Measurements from ENCODE around the gene XYLB. TPM values are rescaled to one million over a fixed set of nuclear protein-coding genes. Genes with fewer than 3 reads are reported as not detected.
A peak's percentile ranks its signal among the peaks of the same experiment; 100 is the strongest.

XYLB gene
- total RNA-seq, 2 experiments from 2014 or later = 4.4 to 4.7 TPM

DNA sequence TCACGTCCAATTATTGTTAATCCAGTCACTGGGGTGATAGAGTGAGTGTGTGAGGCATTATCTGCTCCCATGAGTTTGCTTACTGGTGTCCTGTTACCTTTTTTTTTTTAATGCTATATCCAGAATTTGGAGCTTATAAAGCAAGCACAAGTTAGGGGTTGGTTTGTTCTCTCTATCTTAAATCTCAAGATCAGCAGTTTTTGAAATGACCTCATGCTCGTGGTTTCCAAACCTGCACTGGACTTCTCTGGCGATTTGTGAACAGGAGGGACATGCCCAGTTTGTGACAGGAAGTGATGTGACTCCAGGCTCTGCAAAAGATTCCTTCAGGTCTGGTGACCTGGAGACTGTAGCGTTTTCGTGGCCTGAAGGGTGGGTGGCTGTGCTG, 25.6 kb downstream of the XYLB start:
- peaks cover 30% of the 10 kb centered on the region for H3K36me3 Mint-ChIP-seq (ENCODE audit: low read depth)
- H3K27me3 Mint-ChIP-seq = no peaks in the 10 kb centered on the region
- POLR2A ChIA-PET = no interaction called here
- no peak for ATAC-seq
- H3K4me3 Mint-ChIP-seq = no peak overlapping the region
- CTCF ChIA-PET = no interaction called here
- TF ChIP-seq CTCF (IDR thresholded peaks at IDR 0.05) = no peak
- intact Hi-C loops (cut with micrococcal nuclease) = no loop called here
- H3K27ac Mint-ChIP-seq = no peak overlapping the region
- no peak for DNase-seq
- no peaks in the 10 kb centered on the region for H3K9me3 Mint-ChIP-seq
- peaks cover 20% of the 10 kb centered on the region for H3K4me1 Mint-ChIP-seq (ENCODE audit: low read depth)

- Mint-ChIP-seq H3K36me3 (ENCODE audit: low read depth) (peaks cover 37% of the 10 kb centered on the region), H3K27me3 (no peaks in the 10 kb centered on the region), H3K27ac (peak overlapping the region; percentile 8), H3K4me3 (no peak overlapping the region), H3K9me3 (no peaks in the 10 kb centered on the region), H3K4me1 (ENCODE audit: low read depth) (peaks cover 20% of the 10 kb centered on the region)
- POLR2A ChIA-PET = interaction anchor here (0.9 kb wide), 1 partner anchor 12 kb away, joined by 3 read pairs; no protein-coding TSS in a partner anchor
- peak; percentile 49 for DNase-seq
- CTCF ChIA-PET = no interaction called here
- no peak for TF ChIP-seq CTCF (IDR thresholded peaks at IDR 0.05)
- peak; percentile 73 for ATAC-seq
- intact Hi-C loops (cut with micrococcal nuclease) = no loop called here
Measured at GRCh38 chr3:38374221-38374620, 27.6 kb downstream of the XYLB start.

DNA sequence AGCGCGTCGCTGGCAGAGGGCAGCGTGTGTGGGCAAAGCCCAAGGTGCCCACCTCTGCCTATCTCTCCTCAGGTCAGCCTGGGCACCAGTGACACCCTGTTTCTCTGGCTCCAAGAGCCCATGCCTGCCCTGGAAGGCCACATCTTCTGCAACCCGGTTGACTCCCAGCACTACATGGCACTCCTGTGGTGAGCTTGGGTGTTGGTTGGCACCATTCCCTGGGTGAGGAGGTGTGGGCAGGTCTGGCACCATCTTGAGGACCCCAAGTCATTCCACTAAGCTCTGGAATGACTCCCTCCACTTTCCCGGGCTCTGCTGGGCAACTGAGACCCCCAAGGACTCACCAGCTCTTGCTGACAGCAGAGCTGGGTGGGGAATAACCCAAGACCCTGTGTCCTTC, 28.5 kb downstream of the XYLB start:
- Mint-ChIP-seq H3K36me3 (ENCODE audit: low read depth) (peaks cover 45% of the 10 kb centered on the region), H3K4me3 (no peak overlapping the region), H3K9me3 (no peaks in the 10 kb centered on the region), H3K27ac (no peak overlapping the region), H3K27me3 (no peaks in the 10 kb centered on the region), H3K4me1 (ENCODE audit: low read depth) (peaks cover 20% of the 10 kb centered on the region)
- CTCF ChIA-PET = no interaction called here
- ATAC-seq (no peak), DNase-seq (no peak)
- intact Hi-C loops (cut with micrococcal nuclease) = no loop called here
- no peak for TF ChIP-seq CTCF (IDR thresholded peaks at IDR 0.05)
- POLR2A ChIA-PET = interaction anchor here (0.9 kb wide), 1 partner anchor 9 kb away, joined by 3 read pairs; no protein-coding TSS in a partner anchor

DNA sequence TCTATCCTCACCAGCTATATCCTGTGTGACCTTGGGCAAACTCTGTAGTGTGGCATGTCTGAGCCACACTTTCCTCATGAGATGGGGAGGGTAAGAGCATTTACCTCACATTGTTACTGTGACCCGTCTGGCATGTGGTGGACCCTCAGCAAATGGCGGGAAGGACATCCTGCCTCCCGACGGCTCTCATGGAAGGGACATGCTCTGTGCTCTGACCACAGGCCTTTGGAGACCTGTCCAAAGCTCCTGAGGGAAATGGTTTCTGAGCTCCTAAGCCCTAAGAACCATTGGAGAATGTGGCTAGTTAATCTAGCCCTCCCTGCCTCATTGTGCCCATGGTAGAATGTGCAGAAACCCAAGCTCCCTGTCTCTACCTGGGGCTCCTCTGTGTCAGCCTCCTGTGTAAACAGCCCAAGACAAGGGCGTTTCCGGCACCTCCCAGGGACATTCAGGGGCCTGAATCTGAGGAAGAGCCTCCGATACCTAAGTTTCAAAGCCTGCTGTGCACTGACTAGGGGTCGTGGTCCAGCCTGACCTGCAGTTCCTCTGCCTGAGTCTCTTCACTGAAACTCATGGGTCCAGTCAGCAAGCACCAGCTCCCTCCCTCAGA, 29.0 kb downstream of the XYLB start:
- intact Hi-C loops (cut with micrococcal nuclease) = no loop called here

More for the DNA sequence above, 29.0 kb downstream of the XYLB start:
- CTCF ChIA-PET = interaction anchor here (1.0 kb wide), 1 partner anchor 105 kb away, joined by 3 read pairs; no protein-coding TSS in a partner anchor
- no peak for TF ChIP-seq CTCF (IDR thresholded peaks at IDR 0.05)
- POLR2A ChIA-PET = interaction anchor here (0.9 kb wide), 1 partner anchor 9 kb away, joined by 3 read pairs; no protein-coding TSS in a partner anchor
- Mint-ChIP-seq H3K27ac (no peak overlapping the region), H3K4me3 (no peak overlapping the region), H3K9me3 (no peaks in the 10 kb centered on the region), H3K4me1 (ENCODE audit: low read depth) (peaks cover 20% of the 10 kb centered on the region), H3K27me3 (no peaks in the 10 kb centered on the region), H3K36me3 (ENCODE audit: low read depth) (peaks cover 46% of the 10 kb centered on the region)
- ATAC-seq (no peak), DNase-seq (no peak)

All from activated CD8-positive, alpha-beta T cell treated with anti-CD3 and anti-CD28 coated beads for 36 hours (primary cell).